HepG2 (cell line): ENCODE results near the gene SYCE3. TPM values are rescaled to one million over a fixed set of nuclear protein-coding genes. Genes with fewer than 3 reads are reported as not detected.
A peak's percentile ranks its signal among the peaks of the same experiment; 100 is the strongest.

Experiments used
- FOXA1 ChIP-seq, 2 experiments: fragments of 450-650 bp in 1 of 2; sonication (generic) in 1 of 2; formaldehyde crosslinking in 1 of 2; IDR thresholded peaks; 2 replicates each; pipeline versions ENCODE4 v1.4.0 to v1.6.1; 2016 to 2020; ENCODE audit warnings: missing genetic modification reagents in 1 of 2
- NFATC3 ChIP-seq: sonication (generic); formaldehyde crosslinking; IDR thresholded peaks from 2 replicates; pipeline ENCODE4 v1.5.1; 2020; ENCODE audit warnings: mild to moderate bottlenecking, missing genetic modification reagents
- NFYB ChIP-seq: sonication (generic); formaldehyde crosslinking; IDR thresholded peaks from 2 replicates; pipeline ENCODE4 v1.4.0; 2020; ENCODE audit warnings: missing genetic modification reagents
- NR0B2 ChIP-seq: sonication (generic); formaldehyde crosslinking; IDR thresholded peaks from 2 replicates; pipeline ENCODE4 v1.4.0; 2020; ENCODE audit warnings: mild to moderate bottlenecking, missing genetic modification reagents
- PAWR ChIP-seq: sonication (generic); formaldehyde crosslinking; IDR thresholded peaks from 2 replicates; pipeline ENCODE4 v1.4.0; 2020; ENCODE audit warnings: missing genetic modification reagents, mild to moderate bottlenecking, borderline replicate concordance
- PRPF4 ChIP-seq: fragments of 200-400 bp; formaldehyde crosslinking; IDR thresholded peaks from 2 replicates; pipeline ENCODE4 v1.6.1; 2016; ENCODE audit warnings: low read length, low read depth; ENCODE audit not compliant: poor library complexity, severe bottlenecking
- TAF15 ChIP-seq: fragments of 200-400 bp; formaldehyde crosslinking; IDR thresholded peaks from one replicate; pipeline ENCODE4 v1.6.1; 2018; ENCODE audit warnings: mild to moderate bottlenecking, low read depth, low read length; ENCODE audit not compliant: poor library complexity, severe bottlenecking
- TFDP1 ChIP-seq: IDR thresholded peaks from 2 replicates; pipeline ENCODE4 v1.6.1; 2016; ENCODE audit warnings: missing compliant biosample characterization, missing genetic modification reagents, borderline replicate concordance
- ZBTB20 ChIP-seq: sonication (generic); formaldehyde crosslinking; IDR thresholded peaks from 2 replicates; pipeline ENCODE4 v1.8.1; 2023; ENCODE audit warnings: missing genetic modification reagents, low read depth, mild to moderate bottlenecking, borderline replicate concordance
- ZBTB38 ChIP-seq: sonication (generic); formaldehyde crosslinking; IDR thresholded peaks from 2 replicates; pipeline ENCODE4 v1.5.1; 2020; ENCODE audit warnings: mild to moderate bottlenecking, missing genetic modification reagents
- ZFP1 ChIP-seq: IDR thresholded peaks from 2 replicates; pipeline ENCODE4 v1.6.1; 2016
- ZMYM2 ChIP-seq: sonication (generic); formaldehyde crosslinking; IDR thresholded peaks from 2 replicates; pipeline ENCODE4 v1.8.0; 2022; ENCODE audit warnings: mild to moderate bottlenecking, missing genetic modification reagents
- ZNF354B ChIP-seq: sonication (generic); formaldehyde crosslinking; IDR thresholded peaks from 2 replicates; pipeline ENCODE4 v1.8.0; 2022; ENCODE audit warnings: mild to moderate bottlenecking, missing genetic modification reagents
- ZNF44 ChIP-seq: sonication (generic); formaldehyde crosslinking; IDR thresholded peaks from 2 replicates; pipeline ENCODE4 v1.5.1; 2020; ENCODE audit warnings: mild to moderate bottlenecking, missing genetic modification reagents
- ZNF446 ChIP-seq: sonication (generic); formaldehyde crosslinking; IDR thresholded peaks from 2 replicates; pipeline ENCODE4 v1.5.0; 2020; ENCODE audit warnings: mild to moderate bottlenecking, missing genetic modification reagents
- ZNF547 ChIP-seq: sonication (generic); formaldehyde crosslinking; IDR thresholded peaks from 2 replicates; pipeline ENCODE4 v1.5.1; 2020; ENCODE audit warnings: mild to moderate bottlenecking, missing genetic modification reagents
- ZNF724P ChIP-seq: sonication (generic); formaldehyde crosslinking; IDR thresholded peaks from 2 replicates; pipeline ENCODE4 v1.8.0; 2022; ENCODE audit warnings: missing genetic modification reagents, borderline replicate concordance
- ZNF816 ChIP-seq: sonication (generic); formaldehyde crosslinking; IDR thresholded peaks from 2 replicates; pipeline ENCODE4 v1.8.0; 2022; ENCODE audit warnings: missing genetic modification reagents, mild to moderate bottlenecking, borderline replicate concordance
- polyA plus RNA-seq, 8 experiments: library from polyadenylated mRNA; depleted of rRNA in 3 of 8; stranded (reverse) in 7 of 8; unstranded in 1 of 8; fragments of >200 nt; fragmentation: Illumina TruSeq in 4 of 8; extraction: Trizol in 4 of 8; gene quantifications; 2 replicates each; pipeline versions ENCODE4 v1.2.1 to v1.2.3, GENCODE V29; 2011 to 2016; ENCODE audit warnings: low read depth in 4 of 8, missing spikeins in 1 of 8, mixed read lengths in 1 of 8; ENCODE audit not compliant: insufficient read depth in 1 of 8
- total RNA-seq, 5 experiments: library from RNA; depleted of rRNA; stranded (reverse); fragments of >200 nt; fragmentation: Illumina TruSeq; extraction: Trizol; gene quantifications; 2 replicates each; pipeline ENCODE4 v1.2.3, GENCODE V29; 2016; ENCODE audit warnings: low read depth in 1 of 5
- TF ChIP-seq, protein P1 (sequence below): sonication (generic); formaldehyde crosslinking; IDR thresholded peaks from 2 replicates; pipeline ENCODE4 v1.5.0; 2020; ENCODE audit warnings: missing genetic modification reagents
- TF ChIP-seq, protein P2 (sequence below): sonication (generic); formaldehyde crosslinking; IDR thresholded peaks from 2 replicates; pipeline ENCODE4 v1.5.0; 2020; ENCODE audit warnings: mild to moderate bottlenecking, missing genetic modification reagents
- TF ChIP-seq, protein P3 (sequence below): sonication (generic); formaldehyde crosslinking; conservative IDR thresholded peaks from 2 replicates; pipeline ENCODE4 v1.4.0; 2020; ENCODE audit warnings: missing genetic modification reagents

The SYCE3 gene
- total and polyA plus RNA-seq, 2 of the 13 experiments (the other 11 are each of a cell fraction or from before 2014, with no cell fraction given): not detected

GRCh38 chr22:50526108-50526833 lies 36.4 kb downstream of the SYCE3 start (continued):
- TF ChIP-seq TAF15 (peak; percentile 53), TFDP1 (CRISPR knock-in tag) (no peak; the same call in 1 of the 2 replicates), NFATC3 (CRISPR knock-in tag) (no peak), ZNF816 (CRISPR knock-in tag) (peak; percentile 60; the same call in 1 of the 2 replicates), ZMYM2 (CRISPR knock-in tag) (no peak), ZNF724P (no peak), PRPF4 (no peak), ZBTB20 (CRISPR knock-in tag) (no peak), ZNF446 (CRISPR knock-in tag) (peak; percentile 32; the same call in 1 of the 2 replicates), FOXA1 (IDR thresholded peaks at IDR 0.05) (no peak), FOXA1 (CRISPR knock-in tag; IDR thresholded peaks at IDR 0.05) (no peak), NFYB (CRISPR knock-in tag) (no peak), ZFP1 (no peak), ZNF547 (no peak), NR0B2 (no peak), PAWR (CRISPR knock-in tag) (0 out of 2 replicates have a peak, but pooled peaks have one; percentile 35), ZNF354B (CRISPR knock-in tag) (peak; percentile 86; the same call in 1 of the 2 replicates), ZBTB38 (no peak), ZNF44 (CRISPR knock-in tag) (no peak; the same call in 1 of the 2 replicates)
- TF ChIP-seq, protein P1, sequence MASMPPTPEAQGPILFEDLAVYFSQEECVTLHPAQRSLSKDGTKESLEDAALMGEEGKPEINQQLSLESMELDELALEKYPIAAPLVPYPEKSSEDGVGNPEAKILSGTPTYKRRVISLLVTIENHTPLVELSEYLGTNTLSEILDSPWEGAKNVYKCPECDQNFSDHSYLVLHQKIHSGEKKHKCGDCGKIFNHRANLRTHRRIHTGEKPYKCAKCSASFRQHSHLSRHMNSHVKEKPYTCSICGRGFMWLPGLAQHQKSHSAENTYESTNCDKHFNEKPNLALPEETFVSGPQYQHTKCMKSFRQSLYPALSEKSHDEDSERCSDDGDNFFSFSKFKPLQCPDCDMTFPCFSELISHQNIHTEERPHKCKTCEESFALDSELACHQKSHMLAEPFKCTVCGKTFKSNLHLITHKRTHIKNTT (CRISPR knock-in tag): no peak
- TF ChIP-seq, protein P2, sequence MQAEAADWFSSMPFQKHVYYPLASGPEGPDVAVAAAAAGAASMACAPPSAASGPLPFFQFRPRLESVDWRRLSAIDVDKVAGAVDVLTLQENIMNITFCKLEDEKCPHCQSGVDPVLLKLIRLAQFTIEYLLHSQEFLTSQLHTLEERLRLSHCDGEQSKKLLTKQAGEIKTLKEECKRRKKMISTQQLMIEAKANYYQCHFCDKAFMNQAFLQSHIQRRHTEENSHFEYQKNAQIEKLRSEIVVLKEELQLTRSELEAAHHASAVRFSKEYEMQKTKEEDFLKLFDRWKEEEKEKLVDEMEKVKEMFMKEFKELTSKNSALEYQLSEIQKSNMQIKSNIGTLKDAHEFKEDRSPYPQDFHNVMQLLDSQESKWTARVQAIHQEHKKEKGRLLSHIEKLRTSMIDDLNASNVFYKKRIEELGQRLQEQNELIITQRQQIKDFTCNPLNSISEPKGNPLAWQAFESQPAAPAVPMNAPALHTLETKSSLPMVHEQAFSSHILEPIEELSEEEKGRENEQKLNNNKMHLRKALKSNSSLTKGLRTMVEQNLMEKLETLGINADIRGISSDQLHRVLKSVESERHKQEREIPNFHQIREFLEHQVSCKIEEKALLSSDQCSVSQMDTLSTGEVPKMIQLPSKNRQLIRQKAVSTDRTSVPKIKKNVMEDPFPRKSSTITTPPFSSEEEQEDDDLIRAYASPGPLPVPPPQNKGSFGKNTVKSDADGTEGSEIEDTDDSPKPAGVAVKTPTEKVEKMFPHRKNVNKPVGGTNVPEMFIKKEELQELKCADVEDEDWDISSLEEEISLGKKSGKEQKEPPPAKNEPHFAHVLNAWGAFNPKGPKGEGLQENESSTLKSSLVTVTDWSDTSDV: no peak
- TF ChIP-seq, protein P3, sequence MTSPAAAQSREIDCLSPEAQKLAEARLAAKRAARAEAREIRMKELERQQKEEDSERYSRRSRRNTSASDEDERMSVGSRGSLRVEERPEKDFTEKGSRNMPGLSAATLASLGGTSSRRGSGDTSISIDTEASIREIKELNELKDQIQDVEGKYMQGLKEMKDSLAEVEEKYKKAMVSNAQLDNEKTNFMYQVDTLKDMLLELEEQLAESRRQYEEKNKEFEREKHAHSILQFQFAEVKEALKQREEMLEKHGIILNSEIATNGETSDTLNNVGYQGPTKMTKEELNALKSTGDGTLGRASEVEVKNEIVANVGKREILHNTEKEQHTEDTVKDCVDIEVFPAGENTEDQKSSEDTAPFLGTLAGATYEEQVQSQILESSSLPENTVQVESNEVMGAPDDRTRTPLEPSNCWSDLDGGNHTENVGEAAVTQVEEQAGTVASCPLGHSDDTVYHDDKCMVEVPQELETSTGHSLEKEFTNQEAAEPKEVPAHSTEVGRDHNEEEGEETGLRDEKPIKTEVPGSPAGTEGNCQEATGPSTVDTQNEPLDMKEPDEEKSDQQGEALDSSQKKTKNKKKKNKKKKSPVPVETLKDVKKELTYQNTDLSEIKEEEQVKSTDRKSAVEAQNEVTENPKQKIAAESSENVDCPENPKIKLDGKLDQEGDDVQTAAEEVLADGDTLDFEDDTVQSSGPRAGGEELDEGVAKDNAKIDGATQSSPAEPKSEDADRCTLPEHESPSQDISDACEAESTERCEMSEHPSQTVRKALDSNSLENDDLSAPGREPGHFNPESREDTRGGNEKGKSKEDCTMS: no peak
